GM21619 (cell line): Measurements from ENCODE around the gene MS4A18.
"Not testable (repeated sequence)": the region's sequence is repeated elsewhere in the genome, so short reads cannot be mapped to it uniquely, and the experiment has no call there.

Source experiments
- ATAC-seq: cut with Tn5 transposase; IDR thresholded peaks from one replicate; pipeline ENCODE4 v1.9.1; 2021; ENCODE audit not compliant: unreplicated experiment

The MS4A18 gene

DNA sequence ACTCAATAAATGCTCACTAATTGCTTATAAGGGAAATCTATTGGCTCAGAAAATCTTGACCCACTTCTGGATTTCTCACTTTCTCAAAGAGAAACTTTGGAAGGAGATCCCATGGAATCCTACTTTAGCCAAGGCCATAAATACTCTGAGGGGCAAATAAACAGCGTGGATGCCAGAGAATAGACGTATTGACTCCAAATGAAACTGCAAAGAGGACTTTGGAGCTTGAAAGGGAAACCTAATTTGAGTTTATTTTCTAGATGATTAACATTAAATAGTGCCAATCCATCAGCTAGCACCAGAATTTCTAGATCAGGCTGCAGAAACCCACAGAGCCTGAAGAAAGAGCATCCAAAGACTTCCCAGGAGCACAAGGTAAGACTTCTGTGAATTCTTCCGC, at the start of gene MS4A18:
Gene MS4A18, plus strand, starts transcription at position 301 of the 400 bp plus-strand sequence.
- no peak for ATAC-seq

DNA sequence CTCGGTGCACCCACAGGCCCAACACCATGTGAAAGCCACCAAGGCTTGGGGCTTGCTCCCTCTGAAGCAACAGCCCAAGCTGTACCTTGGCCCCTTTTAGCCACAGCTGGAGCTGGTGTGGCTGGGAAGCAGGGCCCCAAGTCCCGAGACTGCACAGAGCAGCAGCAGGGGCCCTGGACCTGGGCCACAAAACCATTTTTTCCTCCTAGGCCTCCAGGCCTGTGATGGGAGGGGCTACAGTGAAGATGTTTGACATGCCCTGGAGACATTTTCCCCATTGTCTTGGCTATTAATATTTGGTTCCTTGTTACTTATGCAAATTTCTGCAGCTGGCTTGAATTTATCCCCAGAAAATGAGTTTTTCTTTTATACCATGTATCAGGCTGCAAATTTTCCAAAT, 46.3 kb upstream of the MS4A18 start:
- ATAC-seq = not testable (repeated sequence)

DNA sequence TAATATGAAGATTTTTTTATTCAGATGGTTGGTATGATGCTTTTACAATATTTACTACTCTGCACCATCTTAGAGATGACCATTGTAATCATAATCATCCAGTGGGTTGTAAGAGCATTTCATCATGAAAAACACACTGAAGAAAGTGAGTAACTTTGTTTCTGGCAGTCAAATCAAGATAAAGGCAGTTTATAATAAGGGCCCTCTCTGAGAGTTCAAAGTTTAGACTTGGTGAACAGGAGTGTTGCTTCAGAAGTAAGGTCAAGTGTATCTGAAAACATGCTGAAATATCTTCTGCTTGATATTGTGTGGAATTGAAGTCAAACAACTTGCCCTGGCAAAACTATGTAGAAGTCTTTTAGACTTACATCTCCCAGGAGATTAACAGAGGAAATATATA, 44.6 kb upstream of the MS4A18 start:
- no peak for ATAC-seq

DNA sequence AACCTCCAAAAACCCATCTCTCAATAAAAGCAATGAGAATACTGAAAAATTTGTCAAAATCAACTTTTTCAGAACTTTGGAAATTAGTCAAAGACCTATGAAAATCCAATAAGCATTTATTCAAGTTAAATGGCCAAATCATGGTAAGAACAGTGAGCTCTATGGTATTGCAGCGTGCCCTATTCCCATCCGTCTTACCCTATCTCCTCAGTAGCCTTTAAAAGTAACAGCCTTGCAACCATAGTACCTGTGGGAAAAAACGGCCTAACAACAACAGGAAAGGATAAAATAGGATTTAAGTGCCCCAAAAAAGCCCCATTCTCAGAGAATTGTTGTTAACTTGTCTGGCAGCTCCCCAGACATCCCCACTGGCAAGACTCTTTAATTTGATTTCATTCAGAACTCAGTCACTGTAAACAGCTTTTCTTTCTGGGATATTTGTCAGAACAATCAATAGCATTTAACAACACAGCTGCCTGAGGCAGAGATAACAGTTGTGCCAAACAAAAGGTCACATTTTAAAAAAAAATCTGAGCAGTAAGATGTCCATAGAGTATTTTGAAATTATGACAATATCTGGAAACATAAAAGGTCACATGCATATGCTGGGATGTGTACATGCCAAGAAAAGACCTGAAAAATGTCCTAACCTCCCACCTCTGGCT, 43.9 kb upstream of the MS4A18 start:
- ATAC-seq = no peak

DNA sequence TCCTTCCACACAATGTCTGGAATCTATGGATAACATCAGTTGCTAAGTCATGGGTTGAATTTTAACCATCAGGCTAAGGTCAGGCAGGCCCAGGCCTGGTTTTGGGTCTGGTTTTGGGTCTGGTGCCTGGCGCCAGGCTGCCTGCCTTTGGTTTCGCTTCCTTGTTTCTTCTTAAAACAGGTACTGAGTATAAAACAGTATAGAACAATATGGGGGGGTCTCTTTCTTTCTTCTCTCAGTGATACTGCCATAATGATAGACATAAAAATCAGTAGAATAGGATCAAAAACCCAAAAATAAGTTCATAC, 40.0 kb upstream of the MS4A18 start:
- ATAC-seq = not testable (repeated sequence)

DNA sequence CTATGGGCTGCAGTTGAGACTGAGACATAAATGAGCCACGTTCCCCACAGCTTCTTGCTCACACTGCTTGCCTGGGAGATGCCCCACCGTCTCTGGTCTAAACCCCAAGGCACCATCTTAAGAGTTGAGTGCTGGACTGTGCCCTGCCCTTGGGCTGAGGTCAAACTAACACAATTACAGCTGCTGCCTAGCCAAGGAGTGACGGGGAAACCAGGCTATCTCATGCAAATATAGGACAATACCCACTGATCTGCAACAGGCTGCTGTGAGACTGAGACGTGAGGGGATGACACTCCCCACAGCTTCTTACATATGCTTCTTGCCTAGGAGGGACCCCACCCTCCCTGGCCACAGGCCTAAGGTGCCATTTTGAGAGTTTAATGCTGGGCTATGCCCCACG, 32.9 kb upstream of the MS4A18 start:
- no peak for ATAC-seq

DNA sequence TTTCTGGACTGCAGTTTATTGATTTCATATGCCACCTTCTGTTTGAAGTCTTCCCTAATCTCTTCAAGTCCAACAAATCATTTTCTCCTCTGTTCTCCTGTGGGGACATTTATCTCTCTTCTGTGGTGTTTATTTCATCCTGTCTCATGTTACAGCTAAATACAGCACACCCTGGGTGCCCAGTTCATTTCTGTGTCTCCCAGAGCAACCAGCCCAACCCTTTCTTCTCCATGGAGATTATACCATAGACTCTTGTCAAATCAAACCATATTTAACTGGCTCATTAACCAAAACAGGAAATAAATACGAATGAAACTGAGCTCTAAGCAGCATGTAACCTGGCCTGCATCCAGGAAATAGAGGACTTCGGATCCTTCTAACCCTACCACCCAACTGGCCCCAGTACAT, 25.2 kb upstream of the MS4A18 start, which contains the start of gene MS4A8:
Gene MS4A8, plus strand, starts transcription at position 329 of the 408 bp plus-strand sequence. CDS start 1,249 bp downstream, outside the sequence.
- ATAC-seq = no peak

DNA sequence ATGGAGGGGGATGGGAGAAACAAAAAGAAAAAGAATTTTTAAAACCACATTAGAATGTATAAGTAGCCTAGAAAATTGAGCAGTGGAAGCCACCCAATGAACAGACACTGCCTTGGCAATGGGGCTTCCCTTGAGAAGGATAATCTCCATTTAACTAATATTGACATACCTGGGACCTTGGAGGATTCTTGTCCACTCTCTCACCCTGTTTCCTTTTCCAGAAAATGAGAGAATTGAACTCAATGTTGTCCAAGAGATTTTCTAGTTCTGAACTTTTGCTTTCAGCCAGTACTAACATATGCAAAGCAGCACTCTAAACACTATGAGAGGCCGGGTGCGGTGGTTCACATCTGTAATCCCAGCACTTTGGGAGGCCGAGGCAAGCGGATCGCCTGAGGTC, 24.6 kb upstream of the MS4A18 start:
- no peak for ATAC-seq

DNA sequence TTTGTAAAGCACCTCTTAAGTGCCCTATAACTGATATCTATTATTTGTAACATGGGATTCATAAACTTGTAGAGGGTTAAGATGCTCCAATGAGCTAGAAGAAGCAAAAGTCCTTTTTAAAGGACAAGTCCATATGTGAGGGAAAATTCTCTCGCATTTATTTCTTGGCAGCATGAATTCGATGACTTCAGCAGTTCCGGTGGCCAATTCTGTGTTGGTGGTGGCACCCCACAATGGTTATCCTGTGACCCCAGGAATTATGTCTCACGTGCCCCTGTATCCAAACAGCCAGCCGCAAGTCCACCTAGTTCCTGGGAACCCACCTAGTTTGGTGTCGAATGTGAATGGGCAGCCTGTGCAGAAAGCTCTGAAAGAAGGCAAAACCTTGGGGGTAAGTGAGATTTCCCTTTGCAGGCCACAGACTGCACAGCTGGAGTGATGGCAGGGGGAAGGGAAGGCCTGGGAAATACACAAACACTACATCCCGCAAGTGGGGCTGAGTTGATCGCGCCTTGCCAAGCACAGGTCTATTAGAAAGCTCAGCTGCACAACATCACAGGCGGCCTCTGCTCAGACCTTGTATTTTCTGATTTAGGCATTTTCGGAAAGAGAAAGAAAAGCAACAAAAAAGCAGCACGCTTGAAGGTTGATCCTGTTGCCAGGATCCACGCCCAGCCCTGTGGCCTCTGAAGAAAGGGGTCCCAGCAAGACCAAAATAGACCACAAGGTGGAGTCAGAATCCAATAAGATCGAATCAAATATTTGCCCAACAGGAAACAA, 23.6 kb upstream of the MS4A18 start:
- ATAC-seq = no peak

DNA sequence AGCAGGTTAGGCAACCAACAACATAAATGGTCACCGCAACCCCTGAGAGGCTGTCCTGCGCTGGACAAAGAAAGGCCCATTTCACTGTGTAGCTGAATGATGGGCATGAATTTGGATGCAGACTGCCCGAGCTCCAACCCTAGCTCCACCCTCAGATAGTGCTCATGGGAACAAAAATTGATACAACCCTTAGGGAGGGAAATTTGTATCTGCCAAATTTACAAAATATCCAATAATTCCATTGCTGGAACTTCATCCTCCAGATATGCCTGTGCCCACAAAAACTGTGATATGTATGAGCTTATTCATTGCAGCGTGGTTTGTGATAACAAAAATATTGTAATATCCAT, 23.1 kb upstream of the MS4A18 start:
- ATAC-seq = no peak

DNA sequence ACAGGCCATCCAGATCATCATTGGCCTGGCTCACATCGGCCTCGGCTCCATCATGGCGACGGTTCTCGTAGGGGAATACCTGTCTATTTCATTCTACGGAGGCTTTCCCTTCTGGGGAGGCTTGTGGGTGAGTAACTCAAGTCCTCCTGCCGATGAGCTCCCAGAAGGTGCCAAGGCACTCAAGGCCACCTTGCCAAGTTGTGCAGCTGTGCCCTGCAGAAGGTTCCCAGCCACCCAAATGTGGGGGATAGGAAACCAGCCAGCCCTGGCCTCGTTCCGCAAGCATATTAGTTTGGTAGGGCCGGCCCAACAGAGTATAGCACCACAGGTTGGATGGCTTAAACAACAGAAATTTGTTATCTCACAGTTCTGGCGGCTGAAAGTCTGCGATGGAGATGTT, 21.1 kb upstream of the MS4A18 start:
- ATAC-seq = no peak

DNA sequence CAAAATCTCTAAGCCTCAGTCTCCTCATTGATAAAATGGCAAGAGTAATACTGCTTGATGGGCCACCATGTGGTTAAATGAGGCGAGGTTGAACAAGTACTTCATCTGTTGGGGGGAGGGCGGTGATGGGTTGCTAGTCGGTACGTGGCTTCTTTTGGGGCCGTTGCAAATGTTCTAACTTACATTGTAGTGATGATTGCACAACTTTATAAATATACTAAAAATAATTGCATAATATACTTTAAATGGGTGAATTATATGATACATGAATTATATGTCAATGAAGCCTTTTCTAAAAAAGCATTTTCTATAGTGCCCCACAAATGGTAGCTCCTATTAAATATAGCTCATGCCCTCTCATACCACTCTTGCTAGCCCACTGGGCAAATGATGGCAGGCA, 18.6 kb upstream of the MS4A18 start:
- no peak for ATAC-seq

DNA sequence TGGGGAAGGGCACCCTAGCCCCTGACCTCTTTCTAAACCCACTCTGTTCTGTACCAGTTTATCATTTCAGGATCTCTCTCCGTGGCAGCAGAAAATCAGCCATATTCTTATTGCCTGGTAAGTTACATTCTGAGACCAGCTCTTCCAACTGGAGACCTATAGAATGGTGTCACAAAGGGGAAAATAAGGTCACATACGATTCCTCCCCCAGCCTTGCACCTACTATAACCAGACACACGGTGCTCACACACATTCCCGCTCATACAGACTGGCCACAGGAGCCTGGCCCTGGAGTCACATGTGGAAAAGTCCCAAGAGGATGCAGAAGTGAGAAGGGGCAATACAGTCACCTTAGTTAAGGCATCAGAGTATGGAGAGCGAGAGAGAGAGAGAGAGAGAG, 17.6 kb upstream of the MS4A18 start:
- ATAC-seq = no peak

DNA sequence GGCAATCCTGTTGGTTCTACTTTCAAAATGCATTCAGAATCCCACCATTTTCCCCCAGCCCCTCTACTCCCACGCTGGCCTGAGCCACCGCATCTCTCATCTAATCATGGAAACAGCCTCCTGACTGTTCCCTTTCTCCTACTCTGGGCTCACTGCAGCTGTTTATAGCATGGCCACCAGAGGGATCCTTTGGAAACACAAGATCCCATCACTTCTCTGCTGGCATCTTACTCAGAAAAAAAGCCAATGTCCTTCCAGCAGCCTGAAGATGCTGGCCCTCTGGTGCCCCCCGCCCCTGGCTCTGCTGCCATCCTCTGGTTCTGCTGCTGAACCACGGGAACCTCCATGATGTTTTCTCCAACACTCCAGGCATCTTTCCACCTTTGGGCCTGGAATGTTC, 14.0 kb upstream of the MS4A18 start:
- no peak for ATAC-seq

DNA sequence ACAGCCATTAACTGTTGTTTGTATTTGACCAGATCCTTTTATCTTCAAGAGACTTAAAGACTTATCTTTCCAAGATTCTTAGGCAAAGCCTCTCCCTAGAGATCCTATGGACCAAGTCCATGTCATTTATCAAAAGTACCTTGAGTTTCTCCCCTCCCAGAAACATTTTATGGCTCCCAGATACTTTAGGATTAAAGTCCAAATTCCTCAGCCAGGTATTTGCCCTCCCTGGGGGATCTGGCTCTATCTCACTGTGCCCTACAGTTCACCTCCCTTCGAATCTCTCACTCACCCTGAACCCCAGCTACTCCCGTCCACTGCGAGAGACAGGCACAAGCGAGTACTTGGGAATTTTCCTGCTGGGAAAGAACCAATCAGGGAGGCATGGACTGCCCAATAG, 13.2 kb upstream of the MS4A18 start:
- no peak for ATAC-seq

DNA sequence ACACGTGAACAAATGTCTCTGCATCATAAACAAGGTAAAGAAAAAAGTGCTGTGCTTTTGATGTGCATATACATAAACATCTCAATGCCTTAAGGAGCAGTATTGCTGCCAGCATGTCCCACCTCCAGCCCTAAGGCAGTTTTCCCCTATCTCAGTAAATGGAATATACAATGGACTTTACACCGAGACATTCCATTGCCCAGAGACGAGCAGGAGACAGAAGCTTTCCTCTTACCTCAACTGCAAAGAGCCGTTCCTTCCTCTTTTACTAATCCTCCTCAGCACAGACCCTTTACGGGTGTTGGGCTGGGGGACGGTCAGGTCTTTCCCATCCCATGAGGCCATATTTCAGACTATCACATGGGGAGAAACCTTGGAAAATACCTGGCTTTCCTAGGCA, 11.1 kb upstream of the MS4A18 start:
- not testable (repeated sequence) for ATAC-seq

DNA sequence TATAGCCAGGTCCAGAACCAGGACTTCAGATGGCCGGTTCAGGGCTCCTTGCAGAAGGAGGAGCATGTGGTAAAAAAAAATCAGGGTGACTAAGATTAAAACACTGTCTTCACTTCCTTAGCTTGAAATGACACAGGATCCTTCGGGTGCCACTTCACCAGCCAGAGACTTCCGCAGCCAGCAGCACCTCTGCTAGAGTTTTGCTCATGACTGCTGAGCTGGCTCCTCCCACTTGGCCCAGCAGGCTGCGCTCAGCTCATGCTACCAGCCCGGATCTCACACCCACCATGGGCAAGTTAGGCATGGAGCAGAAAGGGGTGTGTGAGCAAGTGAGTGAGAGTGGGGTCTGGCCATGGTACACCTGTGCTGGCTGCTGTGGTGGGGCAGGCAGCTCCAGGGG, 6.6 kb upstream of the MS4A18 start:
- no peak for ATAC-seq

DNA sequence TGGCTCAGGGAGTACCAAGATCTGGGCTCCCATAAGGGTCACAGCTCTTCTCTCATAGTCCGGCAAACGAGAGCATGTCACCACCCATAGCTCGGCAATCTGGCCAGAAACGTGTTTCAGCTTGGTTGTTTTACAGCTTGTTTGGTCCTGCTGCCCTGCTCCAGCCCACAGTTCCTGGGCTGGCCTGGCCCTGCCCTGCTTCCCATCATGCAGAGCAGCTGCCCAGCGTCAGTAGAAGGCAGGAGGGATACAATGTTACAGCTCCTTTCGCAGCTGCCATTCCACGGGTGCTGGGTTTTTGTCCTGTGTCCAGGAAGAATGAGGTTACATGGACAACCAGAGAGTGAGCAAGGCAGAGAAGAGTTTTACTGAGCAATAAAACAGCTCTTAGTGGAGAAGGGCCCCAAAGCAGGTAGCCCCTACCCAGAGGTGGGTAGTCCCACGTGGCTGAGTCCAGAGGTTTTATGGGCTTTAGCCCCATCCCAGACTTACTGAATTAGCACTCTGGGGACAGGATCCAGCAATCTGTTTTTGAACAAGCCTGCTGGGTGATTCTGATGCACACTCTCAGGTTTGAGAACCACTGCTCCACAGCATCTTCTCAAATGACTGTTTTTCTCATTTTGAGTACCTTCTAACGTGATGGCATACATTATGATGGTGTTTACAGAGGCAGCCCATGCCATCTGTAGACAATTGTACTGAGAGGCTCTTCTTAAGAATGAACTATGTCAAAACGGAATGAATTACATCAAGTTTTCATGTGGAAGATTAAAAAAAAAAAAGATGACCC, 5.8 kb upstream of the MS4A18 start:
- no peak for ATAC-seq

DNA sequence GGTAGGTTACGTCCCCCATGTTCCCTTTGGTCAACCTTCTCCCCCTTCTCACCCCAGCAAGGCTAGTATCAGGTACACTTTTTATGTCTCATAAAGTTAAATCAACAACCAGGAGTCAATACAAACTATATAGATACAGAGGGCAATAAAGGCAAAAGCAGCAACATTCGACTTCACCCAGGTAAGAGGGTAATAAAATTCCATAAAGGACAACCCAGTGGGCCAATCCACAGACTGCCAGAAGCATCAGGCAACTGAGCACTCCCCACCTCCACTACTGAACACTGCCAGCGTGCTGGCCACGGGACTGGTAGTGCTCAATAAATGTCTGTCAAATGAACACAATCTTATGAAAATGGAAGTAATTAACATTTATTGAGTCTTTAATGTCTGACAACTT, 5.1 kb upstream of the MS4A18 start:
- ATAC-seq = no peak

DNA sequence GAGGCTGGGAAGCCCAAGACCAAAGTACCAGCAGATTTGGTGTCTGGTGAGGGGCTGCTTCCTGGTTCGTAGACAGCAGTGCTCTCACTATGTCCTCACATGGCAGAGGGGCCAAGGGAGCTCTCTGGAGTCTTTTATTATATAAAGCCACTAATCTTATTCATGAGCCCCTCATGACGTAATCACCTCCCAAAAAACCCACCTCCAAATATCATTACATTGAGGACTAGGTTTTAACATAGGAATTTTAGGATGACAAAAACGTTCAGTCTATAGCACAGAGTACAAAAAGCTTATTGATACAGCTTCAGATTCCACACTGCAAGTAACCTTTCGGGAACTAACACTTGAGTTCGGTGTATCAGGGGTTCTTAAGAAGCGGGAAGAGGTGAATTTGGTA, 4.1 kb upstream of the MS4A18 start:
- no peak for ATAC-seq

DNA sequence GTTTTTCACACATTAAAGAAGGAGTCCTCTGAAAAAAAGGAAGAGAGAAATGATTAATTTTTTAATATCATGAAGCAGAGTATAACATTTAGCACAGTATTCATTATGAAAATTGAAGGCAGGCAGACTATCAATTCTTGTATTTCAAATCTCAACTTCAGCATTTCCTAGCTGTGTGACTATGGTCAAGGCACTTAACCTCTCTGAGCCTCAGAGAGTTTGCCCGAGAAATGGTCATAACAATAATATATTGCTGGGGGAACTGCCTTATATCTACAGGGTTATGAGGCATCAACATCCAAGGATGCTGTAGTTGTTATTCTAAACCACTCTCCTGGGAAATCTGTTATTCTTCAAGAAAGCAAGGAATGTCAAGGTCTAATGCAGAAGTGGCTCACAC, 1.1 kb downstream of the MS4A18 start:
- ATAC-seq = no peak

DNA sequence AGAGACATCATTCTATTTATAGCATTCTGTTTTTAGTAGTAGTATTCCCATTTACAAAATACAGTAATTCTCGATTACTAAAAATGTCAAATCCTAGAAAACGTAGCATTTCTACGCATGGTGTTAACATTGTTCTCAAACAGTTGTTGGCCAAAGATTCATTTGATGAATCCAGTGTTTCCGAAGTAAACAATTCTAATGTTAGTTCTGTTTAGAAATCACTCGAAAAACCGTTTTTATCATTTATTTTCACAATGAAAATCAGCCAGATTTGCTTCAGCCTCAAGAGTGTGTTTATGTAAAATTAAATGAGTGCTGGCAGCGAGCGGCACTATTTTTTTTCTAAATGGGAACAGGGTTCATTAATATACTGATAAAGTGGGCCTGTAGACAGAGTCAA, 7.1 kb downstream of the MS4A18 start:
- ATAC-seq = no peak
